Mesothelial cell of epicardium (in vitro differentiated cells): ENCODE measurements around the gene LDLRAD4. TPM values are rescaled to one million over a fixed set of nuclear protein-coding genes. Genes with fewer than 3 reads are reported as not detected.

ENCODE experiments used
- DNase-seq, 2 experiments: peaks; one replicate each; pipeline ENCODE4 v3.0.0; 2021; ENCODE audit warnings: low spot score in 2 of 2; ENCODE audit not compliant: unreplicated experiment in 2 of 2
- H3K27ac Mint-ChIP-seq: 2 replicates; pipeline ENCODE4 v1.8.0; 2021; ENCODE audit warnings: mixed read lengths
- H3K27me3 Mint-ChIP-seq: 2 replicates; pipeline ENCODE4 v1.8.0; 2021; ENCODE audit warnings: low read depth, mixed read lengths
- H3K36me3 Mint-ChIP-seq: 2 replicates; pipeline ENCODE4 v1.8.0; 2021; ENCODE audit warnings: mixed read lengths
- H3K4me1 Mint-ChIP-seq: 2 replicates; pipeline ENCODE4 v1.8.0; 2021; ENCODE audit warnings: mixed read lengths
- H3K4me3 Mint-ChIP-seq: 2 replicates; pipeline ENCODE4 v1.8.0; 2021; ENCODE audit warnings: mild to moderate bottlenecking, moderate library complexity, mixed read lengths
- H3K9me3 Mint-ChIP-seq: 2 replicates; pipeline ENCODE4 v1.8.0; 2021; ENCODE audit warnings: mixed read lengths
- CTCF ChIP-seq: fragments of 200-600 bp; sonication (generic); IDR thresholded peaks from one replicate; pipeline ENCODE4 v1.5.0; 2021; ENCODE audit warnings: antibody characterized with exemption; ENCODE audit not compliant: unreplicated experiment
- total RNA-seq: library from RNA; stranded (reverse); gene quantifications from 3 replicates; pipeline ENCODE4 v1.2.1, GENCODE V29; 2021

Gene LDLRAD4
- total RNA-seq, 1 donor from 2014 or later: 29.7 TPM

- Mint-ChIP-seq H3K36me3 (no peaks in the 10 kb centered on the region), H3K4me3 (no peak overlapping the region), H3K9me3 (no peaks in the 10 kb centered on the region), H3K27me3 (peaks cover 18% of the 10 kb centered on the region), H3K4me1 (peaks cover 24% of the 10 kb centered on the region), H3K27ac (no peak overlapping the region)
- no peak for DNase-seq
- TF ChIP-seq CTCF: no peak
Observed at GRCh38 chr18:13446610-13447461, 228.3 kb downstream of the LDLRAD4 start.

- no peak for DNase-seq
- no peak for TF ChIP-seq CTCF
- Mint-ChIP-seq H3K27me3 (peaks cover 28% of the 10 kb centered on the region), H3K9me3 (no peaks in the 10 kb centered on the region), H3K4me3 (peak overlapping the region; percentile 36), H3K4me1 (peaks cover 24% of the 10 kb centered on the region), H3K36me3 (no peaks in the 10 kb centered on the region), H3K27ac (peak overlapping the region; percentile 73)
Observed at GRCh38 chr18:13447621-13448334, 229.2 kb downstream of the LDLRAD4 start.

GRCh38 chr18:13448335-13448795 lies 229.8 kb downstream of the LDLRAD4 start:
- Mint-ChIP-seq H3K27me3 (peaks cover 33% of the 10 kb centered on the region), H3K36me3 (no peaks in the 10 kb centered on the region), H3K4me3 (no peak overlapping the region), H3K4me1 (peaks cover 23% of the 10 kb centered on the region), H3K27ac (no peak overlapping the region), H3K9me3 (no peaks in the 10 kb centered on the region)
- no peak for DNase-seq
- no peak for TF ChIP-seq CTCF

- no peaks in the 10 kb centered on the region for H3K9me3 Mint-ChIP-seq
- H3K27me3 Mint-ChIP-seq: peaks cover 41% of the 10 kb centered on the region
- TF ChIP-seq CTCF: no peak
- no peaks in the 10 kb centered on the region for H3K36me3 Mint-ChIP-seq
- DNase-seq: no peak
- H3K27ac Mint-ChIP-seq: no peak overlapping the region
- peaks cover 17% of the 10 kb centered on the region for H3K4me1 Mint-ChIP-seq
- H3K4me3 Mint-ChIP-seq: no peak overlapping the region
Observed at GRCh38 chr18:13449651-13450050, 231.1 kb downstream of the LDLRAD4 start.

GRCh38 chr18:13450289-13451212 lies 232.0 kb downstream of the LDLRAD4 start:
- Mint-ChIP-seq H3K4me1 (peaks cover 17% of the 10 kb centered on the region), H3K27me3 (peaks cover 43% of the 10 kb centered on the region), H3K4me3 (no peak overlapping the region), H3K27ac (no peak overlapping the region), H3K9me3 (no peaks in the 10 kb centered on the region), H3K36me3 (no peaks in the 10 kb centered on the region)
- TF ChIP-seq CTCF: no peak
- no peak for DNase-seq
